ENCODE measurements around the gene GTF2H1.

DNA sequence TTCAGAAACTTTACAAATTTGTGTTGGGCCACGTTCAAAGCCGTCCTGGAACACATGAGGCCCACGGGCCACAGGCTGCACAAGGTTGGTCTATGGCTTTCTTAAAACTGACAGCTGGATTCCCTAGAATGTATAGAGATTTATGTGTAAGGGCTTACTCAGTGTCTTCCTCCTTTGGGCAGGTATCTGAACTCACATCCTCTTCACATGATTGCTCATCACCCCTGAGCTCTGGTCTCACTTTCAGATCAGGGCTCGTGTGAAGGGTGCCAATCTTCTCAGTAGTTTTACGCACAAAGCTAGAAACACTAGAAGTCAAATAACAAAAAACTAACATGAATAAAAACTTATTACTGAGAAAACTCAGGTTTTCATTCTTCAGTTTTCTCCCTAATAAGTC, 27.5 kb upstream of the GTF2H1 start:
- TF ChIP-seq EZH2phosphoT487 (IDR thresholded peaks at IDR 0.05; ENCODE audit: borderline replicate concordance): no peak
- TF ChIP-seq, protein P1, sequence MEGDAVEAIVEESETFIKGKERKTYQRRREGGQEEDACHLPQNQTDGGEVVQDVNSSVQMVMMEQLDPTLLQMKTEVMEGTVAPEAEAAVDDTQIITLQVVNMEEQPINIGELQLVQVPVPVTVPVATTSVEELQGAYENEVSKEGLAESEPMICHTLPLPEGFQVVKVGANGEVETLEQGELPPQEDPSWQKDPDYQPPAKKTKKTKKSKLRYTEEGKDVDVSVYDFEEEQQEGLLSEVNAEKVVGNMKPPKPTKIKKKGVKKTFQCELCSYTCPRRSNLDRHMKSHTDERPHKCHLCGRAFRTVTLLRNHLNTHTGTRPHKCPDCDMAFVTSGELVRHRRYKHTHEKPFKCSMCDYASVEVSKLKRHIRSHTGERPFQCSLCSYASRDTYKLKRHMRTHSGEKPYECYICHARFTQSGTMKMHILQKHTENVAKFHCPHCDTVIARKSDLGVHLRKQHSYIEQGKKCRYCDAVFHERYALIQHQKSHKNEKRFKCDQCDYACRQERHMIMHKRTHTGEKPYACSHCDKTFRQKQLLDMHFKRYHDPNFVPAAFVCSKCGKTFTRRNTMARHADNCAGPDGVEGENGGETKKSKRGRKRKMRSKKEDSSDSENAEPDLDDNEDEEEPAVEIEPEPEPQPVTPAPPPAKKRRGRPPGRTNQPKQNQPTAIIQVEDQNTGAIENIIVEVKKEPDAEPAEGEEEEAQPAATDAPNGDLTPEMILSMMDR (conservative IDR thresholded peaks at IDR 0.05; ENCODE audit: low read length): no peak
